HCT116 (cell line): ENCODE measurements around the gene MYO1A. TPM values are rescaled to one million over a fixed set of nuclear protein-coding genes. Genes with fewer than 3 reads are reported as not detected.

ENCODE experiments used
- ATAC-seq: fragments of 200-7000 bp; cut with Tn5 transposase; 2 replicates; pipeline ENCODE4 v1.9.1; 2020; ENCODE audit warnings: mild to moderate bottlenecking, moderate library complexity
- BruUV-seq: library from RNA; stranded (reverse); fragments of 400-500 nt; replicated peaks from 2 replicates; lab custom pipeline; 2021; lab: Mats Ljungman, UMichigan
- CTCF ChIA-PET: fragments of 300-600 bp; sonication (Branson Sonifier 250); formaldehyde crosslinking; loops from one replicate; lab custom pipeline; 2021; ENCODE audit warnings: antibody characterized with exemption; lab: Charles Lee
- POLR2A ChIA-PET: fragments of 300-600, 350-600 bp; sonication (Branson Sonifier 250); formaldehyde crosslinking; loops from one replicate; lab custom pipeline; 2021; ENCODE audit warnings: antibody characterized with exemption; lab: Charles Lee
- RAD21 ChIA-PET, 2 experiments: fragments of 300-600 bp; sonication (Branson Sonifier 250); formaldehyde crosslinking; loops; one replicate each; lab custom pipeline; 2023; ENCODE audit warnings: low total read pairs in 2 of 2; ENCODE audit not compliant: uncharacterized antibody in 2 of 2, unreplicated experiment in 2 of 2, low non-redundant PET in 1 of 2; lab: Charles Lee
- DNase-seq: peaks from one replicate; pipeline ENCODE4 v3.0.0-alpha.2; 2010; ENCODE audit warnings: low read depth, low spot score
- H2AFZ ChIP-seq: fragments of 200-600 bp; shearing (Covaris generic), sonication (generic); 2 replicates; pipeline ENCODE4 v1.6.1; 2017; ENCODE audit warnings: low read depth, mixed run types, mixed read lengths, antibody characterized with exemption, low read length; ENCODE audit not compliant: poor library complexity, severe bottlenecking
- H3K27ac ChIP-seq: 2 replicates; pipeline ENCODE4 v1.5.1; 2012; ENCODE audit warnings: low read depth, low read length
- H3K27me3 ChIP-seq: fragments of 200-600 bp; sonication (generic); 2 replicates; pipeline ENCODE4 v1.6.1; 2016; ENCODE audit warnings: mixed run types, low read length, mixed read lengths; ENCODE audit not compliant: insufficient read depth
- H3K36me3 ChIP-seq, 2 experiments: fragments of 200-500 bp in 1 of 2; fragments of 200-600 bp in 1 of 2; sonication (Bioruptor generic) in 1 of 2; sonication (generic) in 1 of 2; 2 replicates each; pipeline versions ENCODE4 v1.5.1 to v1.6.1; 2014 to 2016; ENCODE audit warnings: low read length in 2 of 2, inconsistent platforms in 1 of 2, mixed read lengths in 1 of 2, mixed run types in 1 of 2; ENCODE audit not compliant: insufficient read depth in 2 of 2, control insufficient read depth in 1 of 2
- H3K4me1 ChIP-seq, 2 experiments: fragments of 200-600 bp in 1 of 2; sonication (generic) in 1 of 2; 2 replicates each; pipeline versions ENCODE4 v1.5.1 to v1.6.1; 2012 to 2017; ENCODE audit warnings: low read length in 2 of 2, inconsistent platforms in 1 of 2, mild to moderate bottlenecking in 1 of 2, mixed read lengths in 1 of 2, mixed run types in 1 of 2, moderate library complexity in 1 of 2; ENCODE audit not compliant: insufficient read depth in 2 of 2, control insufficient read depth in 1 of 2
- H3K4me2 ChIP-seq: fragments of 200-600 bp; sonication (generic); 2 replicates; pipeline ENCODE4 v1.6.1; 2017; ENCODE audit warnings: mixed run types, low read length, mixed read lengths
- H3K4me3 ChIP-seq, 2 experiments: fragments of 200-600 bp in 1 of 2; sonication (generic) in 1 of 2; replicated peaks in 1 of 2; 2 replicates each; pipeline ENCODE4 v1.5.1; 2011 to 2016; ENCODE audit warnings: low read length in 2 of 2, control low read depth in 1 of 2, low read depth in 1 of 2, mild to moderate bottlenecking in 1 of 2, mixed read lengths in 1 of 2, mixed run types in 1 of 2
- H3K79me2 ChIP-seq: fragments of 200-600 bp; sonication (generic); 2 replicates; pipeline ENCODE4 v1.6.1; 2017; ENCODE audit warnings: mild to moderate bottlenecking, mixed run types, low read length, moderate library complexity, mixed read lengths; ENCODE audit not compliant: insufficient read depth
- H3K9ac ChIP-seq: fragments of 200-600 bp; sonication (generic); 2 replicates; pipeline ENCODE4 v1.6.1; 2016; ENCODE audit warnings: low read length, mixed read lengths
- H3K9me2 ChIP-seq: fragments of 200-600 bp; sonication (generic), shearing (Covaris generic); 2 replicates; pipeline ENCODE4 v1.6.1; 2017; ENCODE audit warnings: mixed run types, mild to moderate bottlenecking, moderate library complexity; ENCODE audit not compliant: insufficient read depth
- H3K9me3 ChIP-seq, 2 experiments: fragments of 200-500 bp in 1 of 2; fragments of 200-600 bp in 1 of 2; sonication (Bioruptor generic) in 1 of 2; sonication (generic) in 1 of 2; 2 replicates each; pipeline ENCODE4 v1.6.1; 2014 to 2017; ENCODE audit warnings: low read length in 2 of 2, mixed read lengths in 2 of 2, inconsistent platforms in 1 of 2, low read depth in 1 of 2, mild to moderate bottlenecking in 1 of 2, mixed run types in 1 of 2, moderate library complexity in 1 of 2; ENCODE audit not compliant: control insufficient read depth in 1 of 2, insufficient read depth in 1 of 2
- H4K20me1 ChIP-seq: fragments of 200-600 bp; sonication (generic), shearing (Covaris generic); 2 replicates; pipeline ENCODE4 v1.6.1; 2017; ENCODE audit warnings: mixed run types, mild to moderate bottlenecking, moderate library complexity; ENCODE audit not compliant: insufficient read depth
- ELF1 ChIP-seq: IDR thresholded peaks from 2 replicates; pipeline ENCODE4 v1.6.1; 2012; ENCODE audit warnings: low read depth, borderline replicate concordance
- JUND ChIP-seq: IDR thresholded peaks from 2 replicates; pipeline ENCODE4 v1.6.1; 2012
- POLR2AphosphoS5 ChIP-seq: IDR thresholded peaks from 2 replicates; pipeline ENCODE4 v1.6.1; 2011; ENCODE audit warnings: mild to moderate bottlenecking, low read depth, low read length, moderate library complexity
- RAD21 ChIP-seq: IDR thresholded peaks from 2 replicates; pipeline ENCODE4 v1.6.1; 2012; ENCODE audit warnings: low read depth, mild to moderate bottlenecking
- SIN3A ChIP-seq: IDR thresholded peaks from 2 replicates; pipeline ENCODE4 v1.6.1; 2012; ENCODE audit warnings: low read depth
- TCF7L2 ChIP-seq: IDR thresholded peaks from 2 replicates; pipeline ENCODE4 v1.7.0; 2011; ENCODE audit warnings: borderline replicate concordance, inconsistent platforms; ENCODE audit not compliant: insufficient read depth, insufficient read length; ENCODE audit errors: extremely low read depth
- YY1 ChIP-seq: IDR thresholded peaks from 2 replicates; pipeline ENCODE4 v1.6.1; 2011; ENCODE audit warnings: low read length, low read depth, moderate library complexity, mild to moderate bottlenecking; ENCODE audit not compliant: insufficient replicate concordance; ENCODE audit errors: extremely low read depth
- intact Hi-C: fragments of 100-400 bp; cut with micrococcal nuclease; formaldehyde crosslinking; loops from 2 replicates; pipeline ENCODE4 v1.10.0; 2022
- total RNA-seq: library from RNA; stranded (reverse); gene quantifications from one replicate; pipeline ENCODE4 v1.2.1, GENCODE V29; 2021; ENCODE audit not compliant: unreplicated experiment
- TF ChIP-seq, protein P1 (sequence below): IDR thresholded peaks from 2 replicates; pipeline ENCODE4 v1.6.1; 2012
- TF ChIP-seq, protein P2 (sequence below): IDR thresholded peaks from 2 replicates; pipeline ENCODE4 v1.6.1; 2012
- TF ChIP-seq, protein P3 (sequence below), 3 experiments: fragments of 200-600 bp in 1 of 3; sonication (generic) in 1 of 3; IDR thresholded peaks in 2 of 3; conservative IDR thresholded peaks in 1 of 3; 2 replicates each; pipeline ENCODE4 v1.5.1; 2012 to 2017; ENCODE audit warnings: low read depth in 2 of 3, low read length in 2 of 3, antibody characterized with exemption in 1 of 3, borderline replicate concordance in 1 of 3, control low read depth in 1 of 3, mild to moderate bottlenecking in 1 of 3, mixed read lengths in 1 of 3, mixed run types in 1 of 3, moderate library complexity in 1 of 3; ENCODE audit not compliant: insufficient read depth in 1 of 3

Gene MYO1A
- total RNA-seq, 1 experiment from 2014 or later, result 0.76 TPM

DNA sequence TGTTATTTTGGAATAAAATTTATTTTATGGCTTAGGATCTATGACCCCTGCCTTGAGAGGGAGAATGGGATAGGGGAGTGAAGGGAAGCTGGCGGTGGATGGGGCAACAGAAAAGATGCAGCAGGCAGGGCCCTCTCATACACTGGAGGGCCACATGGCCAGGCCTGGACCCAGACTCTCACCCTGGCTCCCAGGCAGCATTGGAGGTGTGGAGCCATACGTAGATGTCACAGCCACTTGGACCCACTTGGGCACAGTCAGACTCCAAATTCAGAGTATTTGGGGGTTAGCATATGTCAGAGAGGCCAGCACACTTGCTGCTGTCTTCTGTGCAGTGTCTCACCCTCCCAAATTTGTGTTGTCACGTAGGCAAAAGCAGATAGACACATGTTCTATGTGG lies 45.5 kb upstream of the MYO1A start:
- H3K79me2 ChIP-seq, result peaks cover 25% of the 10 kb centered on the region
- H3K9ac ChIP-seq, result no peak overlapping the region
- H3K27ac ChIP-seq, result peak overlapping the region; percentile 83
- no TSS peak for BruUV-seq
- DNase-seq (no peak), ATAC-seq (no peak)
- H3K4me3 ChIP-seq, result no peak overlapping the region
- no peaks in the 10 kb centered on the region for H3K9me2 ChIP-seq
- peaks cover 21 to 35% of the 10 kb centered on the region in 2 experiments; a peak in 3 of 4 replicates for H3K36me3 ChIP-seq
- CTCF ChIA-PET, result interaction anchor here (0.6 to 3.8 kb wide), 2 partner anchors 15 to 16 kb away, joined by 3 to 32 read pairs; partner anchors contain the start of gene STAT6
- no peak overlapping the region for H3K4me2 ChIP-seq
- peaks cover 43 to 64% of the 10 kb centered on the region in 2 experiments for H3K4me1 ChIP-seq
- H3K9me3 ChIP-seq, result no peaks in the 10 kb centered on the region
- RAD21 ChIA-PET, result no interaction called here
- H2AFZ ChIP-seq, result no peak overlapping the region
- intact Hi-C loops, result no loop called here
- no peak for TF ChIP-seq SIN3A
- TF ChIP-seq RAD21, result no peak
- TF ChIP-seq, protein P1, sequence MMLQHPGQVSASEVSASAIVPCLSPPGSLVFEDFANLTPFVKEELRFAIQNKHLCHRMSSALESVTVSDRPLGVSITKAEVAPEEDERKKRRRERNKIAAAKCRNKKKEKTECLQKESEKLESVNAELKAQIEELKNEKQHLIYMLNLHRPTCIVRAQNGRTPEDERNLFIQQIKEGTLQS, result no peak
- TF ChIP-seq YY1, result no peak
- no peak for TF ChIP-seq JUND
- no peak for TF ChIP-seq ELF1
- TF ChIP-seq, protein P2, sequence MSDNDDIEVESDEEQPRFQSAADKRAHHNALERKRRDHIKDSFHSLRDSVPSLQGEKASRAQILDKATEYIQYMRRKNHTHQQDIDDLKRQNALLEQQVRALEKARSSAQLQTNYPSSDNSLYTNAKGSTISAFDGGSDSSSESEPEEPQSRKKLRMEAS, result no peak
- no peak for TF ChIP-seq POLR2AphosphoS5
- TF ChIP-seq, protein P3, sequence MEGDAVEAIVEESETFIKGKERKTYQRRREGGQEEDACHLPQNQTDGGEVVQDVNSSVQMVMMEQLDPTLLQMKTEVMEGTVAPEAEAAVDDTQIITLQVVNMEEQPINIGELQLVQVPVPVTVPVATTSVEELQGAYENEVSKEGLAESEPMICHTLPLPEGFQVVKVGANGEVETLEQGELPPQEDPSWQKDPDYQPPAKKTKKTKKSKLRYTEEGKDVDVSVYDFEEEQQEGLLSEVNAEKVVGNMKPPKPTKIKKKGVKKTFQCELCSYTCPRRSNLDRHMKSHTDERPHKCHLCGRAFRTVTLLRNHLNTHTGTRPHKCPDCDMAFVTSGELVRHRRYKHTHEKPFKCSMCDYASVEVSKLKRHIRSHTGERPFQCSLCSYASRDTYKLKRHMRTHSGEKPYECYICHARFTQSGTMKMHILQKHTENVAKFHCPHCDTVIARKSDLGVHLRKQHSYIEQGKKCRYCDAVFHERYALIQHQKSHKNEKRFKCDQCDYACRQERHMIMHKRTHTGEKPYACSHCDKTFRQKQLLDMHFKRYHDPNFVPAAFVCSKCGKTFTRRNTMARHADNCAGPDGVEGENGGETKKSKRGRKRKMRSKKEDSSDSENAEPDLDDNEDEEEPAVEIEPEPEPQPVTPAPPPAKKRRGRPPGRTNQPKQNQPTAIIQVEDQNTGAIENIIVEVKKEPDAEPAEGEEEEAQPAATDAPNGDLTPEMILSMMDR (IDR thresholded peaks at IDR 0.05 in 2 of 3, conservative IDR thresholded peaks at IDR 0.05 in 1 of 3; ENCODE audit: borderline replicate concordance in 1 of 3, insufficient read depth in 1 of 3, low read depth in 2 of 3, low read length in 2 of 3), result no peak
- no peak for TF ChIP-seq TCF7L2
- POLR2A ChIA-PET, result interaction anchor here (3.5 to 7.8 kb wide), 2 partner anchors 16 kb away, joined by 17 to 32 read pairs; partner anchors contain the start of genes NEMP1 and STAT6
- no peaks in the 10 kb centered on the region for H3K27me3 ChIP-seq
- H4K20me1 ChIP-seq, result no peaks in the 10 kb centered on the region
